ENCODE measurements around the gene NCAM1. TPM values are rescaled to one million over a fixed set of nuclear protein-coding genes. Genes with fewer than 3 reads are reported as not detected.

Gene NCAM1
- total and polyA plus RNA-seq, 2 of the 13 experiments (the other 11 are each of a cell fraction or from before 2014, with no cell fraction given) = 0.05 TPM; not detected in 1

DNA sequence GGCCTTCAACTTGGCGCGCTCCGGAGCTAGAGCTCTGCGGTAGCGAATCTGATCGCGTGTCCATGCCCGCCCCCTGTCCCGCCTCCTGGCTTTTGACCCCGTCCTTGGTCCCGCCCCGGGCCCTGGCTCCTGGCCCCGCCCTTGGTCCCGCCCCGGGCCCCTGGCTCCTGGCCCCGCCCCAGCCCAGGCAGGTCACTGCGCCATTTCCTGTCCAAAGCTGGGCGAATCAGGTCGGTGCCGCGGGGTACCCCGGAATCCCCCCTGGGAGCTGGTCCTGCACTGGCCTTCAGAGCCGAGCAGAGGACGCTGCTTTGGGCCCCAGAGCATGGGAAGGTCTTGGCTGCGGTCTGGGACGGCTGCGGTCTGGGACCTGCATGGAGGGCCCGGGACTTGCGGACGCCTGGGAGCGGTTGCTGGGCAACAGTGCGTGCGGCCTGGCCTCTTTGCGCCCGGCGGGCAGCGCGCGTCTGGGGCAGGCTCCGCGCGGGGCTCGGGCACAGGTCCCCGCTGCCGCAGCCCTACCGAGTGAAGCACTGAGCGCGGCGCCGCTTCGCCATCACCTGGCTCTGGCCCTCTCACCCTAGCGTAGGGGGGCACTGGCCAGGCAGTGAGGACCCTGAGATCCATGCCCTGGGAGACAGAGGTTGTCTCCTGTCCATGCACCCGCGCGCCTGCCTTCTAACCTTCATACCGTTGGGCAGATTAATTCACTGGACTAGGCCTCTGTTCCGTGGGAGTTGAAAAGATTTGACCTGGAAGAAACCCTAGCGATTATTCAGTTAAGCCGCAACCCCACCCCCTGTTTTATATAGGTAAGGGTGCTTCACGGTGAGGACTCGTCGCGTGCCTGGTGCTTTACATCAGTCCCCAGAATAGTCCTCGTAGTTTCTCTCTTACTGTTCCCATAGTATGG is 353.4 kb downstream of the NCAM1 start, which contains the start of gene TTC12 (continued):
- TF ChIP-seq MIER3 (CRISPR knock-in tag; IDR thresholded peaks at IDR 0.05; ENCODE audit: borderline replicate concordance) (no peak), SMARCC2 (IDR thresholded peaks at IDR 0.05) (no peak), SRSF1 (optimal IDR thresholded peaks at IDR 0.05; ENCODE audit: low read depth, low read length) (no peak), ZNF775 (CRISPR knock-in tag; IDR thresholded peaks at IDR 0.05; ENCODE audit: borderline replicate concordance) (no peak), DPF2 (CRISPR knock-in tag; IDR thresholded peaks at IDR 0.05; ENCODE audit: borderline replicate concordance, low read depth) (no peak), SP4 (CRISPR knock-in tag; IDR thresholded peaks at IDR 0.05) (0 out of 2 replicates have a peak, but pooled peaks have one; percentile 48), ZNF577 (CRISPR knock-in tag; IDR thresholded peaks at IDR 0.05; ENCODE audit: borderline replicate concordance, low read depth) (no peak), SNAPC2 (CRISPR knock-in tag; IDR thresholded peaks at IDR 0.05) (no peak), RFX5 (IDR thresholded peaks at IDR 0.05; ENCODE audit: low read depth, low read length) (no peak), ZSCAN12 (CRISPR knock-in tag; IDR thresholded peaks at IDR 0.05) (no peak; the same call in 1 of the 2 replicates), SMAD1 (CRISPR knock-in tag; IDR thresholded peaks at IDR 0.05; ENCODE audit: borderline replicate concordance, low read depth) (no peak; the same call in 1 of the 2 replicates), MYNN (CRISPR knock-in tag; IDR thresholded peaks at IDR 0.05; ENCODE audit: low read depth) (0 out of 2 replicates have a peak, but pooled peaks have one; percentile 74), KMT2A (CRISPR knock-in tag; IDR thresholded peaks at IDR 0.05) (peak; percentile 89; the same call in 1 of the 2 replicates), MLLT10 (CRISPR knock-in tag; IDR thresholded peaks at IDR 0.05) (no peak), HES4 (CRISPR knock-in tag; IDR thresholded peaks at IDR 0.05; ENCODE audit: borderline replicate concordance) (0 out of 2 replicates have a peak, but pooled peaks have one; percentile 52)
- TF ChIP-seq, protein P1, sequence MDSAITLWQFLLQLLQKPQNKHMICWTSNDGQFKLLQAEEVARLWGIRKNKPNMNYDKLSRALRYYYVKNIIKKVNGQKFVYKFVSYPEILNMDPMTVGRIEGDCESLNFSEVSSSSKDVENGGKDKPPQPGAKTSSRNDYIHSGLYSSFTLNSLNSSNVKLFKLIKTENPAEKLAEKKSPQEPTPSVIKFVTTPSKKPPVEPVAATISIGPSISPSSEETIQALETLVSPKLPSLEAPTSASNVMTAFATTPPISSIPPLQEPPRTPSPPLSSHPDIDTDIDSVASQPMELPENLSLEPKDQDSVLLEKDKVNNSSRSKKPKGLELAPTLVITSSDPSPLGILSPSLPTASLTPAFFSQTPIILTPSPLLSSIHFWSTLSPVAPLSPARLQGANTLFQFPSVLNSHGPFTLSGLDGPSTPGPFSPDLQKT (CRISPR knock-in tag; IDR thresholded peaks at IDR 0.05; ENCODE audit: borderline replicate concordance) = no peak
- TF ChIP-seq, protein P2, sequence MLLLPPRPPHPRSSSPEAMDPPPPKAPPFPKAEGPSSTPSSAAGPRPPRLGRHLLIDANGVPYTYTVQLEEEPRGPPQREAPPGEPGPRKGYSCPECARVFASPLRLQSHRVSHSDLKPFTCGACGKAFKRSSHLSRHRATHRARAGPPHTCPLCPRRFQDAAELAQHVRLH (CRISPR knock-in tag; IDR thresholded peaks at IDR 0.05; ENCODE audit: borderline replicate concordance, low read depth) = peak; percentile 24
- TF ChIP-seq, protein P3, sequence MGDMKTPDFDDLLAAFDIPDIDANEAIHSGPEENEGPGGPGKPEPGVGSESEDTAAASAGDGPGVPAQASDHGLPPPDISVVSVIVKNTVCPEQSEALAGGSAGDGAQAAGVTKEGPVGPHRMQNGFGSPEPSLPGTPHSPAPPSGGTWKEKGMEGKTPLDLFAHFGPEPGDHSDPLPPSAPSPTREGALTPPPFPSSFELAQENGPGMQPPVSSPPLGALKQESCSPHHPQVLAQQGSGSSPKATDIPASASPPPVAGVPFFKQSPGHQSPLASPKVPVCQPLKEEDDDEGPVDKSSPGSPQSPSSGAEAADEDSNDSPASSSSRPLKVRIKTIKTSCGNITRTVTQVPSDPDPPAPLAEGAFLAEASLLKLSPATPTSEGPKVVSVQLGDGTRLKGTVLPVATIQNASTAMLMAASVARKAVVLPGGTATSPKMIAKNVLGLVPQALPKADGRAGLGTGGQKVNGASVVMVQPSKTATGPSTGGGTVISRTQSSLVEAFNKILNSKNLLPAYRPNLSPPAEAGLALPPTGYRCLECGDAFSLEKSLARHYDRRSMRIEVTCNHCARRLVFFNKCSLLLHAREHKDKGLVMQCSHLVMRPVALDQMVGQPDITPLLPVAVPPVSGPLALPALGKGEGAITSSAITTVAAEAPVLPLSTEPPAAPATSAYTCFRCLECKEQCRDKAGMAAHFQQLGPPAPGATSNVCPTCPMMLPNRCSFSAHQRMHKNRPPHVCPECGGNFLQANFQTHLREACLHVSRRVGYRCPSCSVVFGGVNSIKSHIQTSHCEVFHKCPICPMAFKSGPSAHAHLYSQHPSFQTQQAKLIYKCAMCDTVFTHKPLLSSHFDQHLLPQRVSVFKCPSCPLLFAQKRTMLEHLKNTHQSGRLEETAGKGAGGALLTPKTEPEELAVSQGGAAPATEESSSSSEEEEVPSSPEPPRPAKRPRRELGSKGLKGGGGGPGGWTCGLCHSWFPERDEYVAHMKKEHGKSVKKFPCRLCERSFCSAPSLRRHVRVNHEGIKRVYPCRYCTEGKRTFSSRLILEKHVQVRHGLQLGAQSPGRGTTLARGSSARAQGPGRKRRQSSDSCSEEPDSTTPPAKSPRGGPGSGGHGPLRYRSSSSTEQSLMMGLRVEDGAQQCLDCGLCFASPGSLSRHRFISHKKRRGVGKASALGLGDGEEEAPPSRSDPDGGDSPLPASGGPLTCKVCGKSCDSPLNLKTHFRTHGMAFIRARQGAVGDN (CRISPR knock-in tag; IDR thresholded peaks at IDR 0.05) = peak; percentile 87
- TF ChIP-seq, protein P4, sequence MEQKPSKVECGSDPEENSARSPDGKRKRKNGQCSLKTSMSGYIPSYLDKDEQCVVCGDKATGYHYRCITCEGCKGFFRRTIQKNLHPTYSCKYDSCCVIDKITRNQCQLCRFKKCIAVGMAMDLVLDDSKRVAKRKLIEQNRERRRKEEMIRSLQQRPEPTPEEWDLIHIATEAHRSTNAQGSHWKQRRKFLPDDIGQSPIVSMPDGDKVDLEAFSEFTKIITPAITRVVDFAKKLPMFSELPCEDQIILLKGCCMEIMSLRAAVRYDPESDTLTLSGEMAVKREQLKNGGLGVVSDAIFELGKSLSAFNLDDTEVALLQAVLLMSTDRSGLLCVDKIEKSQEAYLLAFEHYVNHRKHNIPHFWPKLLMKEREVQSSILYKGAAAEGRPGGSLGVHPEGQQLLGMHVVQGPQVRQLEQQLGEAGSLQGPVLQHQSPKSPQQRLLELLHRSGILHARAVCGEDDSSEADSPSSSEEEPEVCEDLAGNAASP (CRISPR knock-in tag; IDR thresholded peaks at IDR 0.05; ENCODE audit: borderline replicate concordance) = no peak
- TF ChIP-seq, protein P5, sequence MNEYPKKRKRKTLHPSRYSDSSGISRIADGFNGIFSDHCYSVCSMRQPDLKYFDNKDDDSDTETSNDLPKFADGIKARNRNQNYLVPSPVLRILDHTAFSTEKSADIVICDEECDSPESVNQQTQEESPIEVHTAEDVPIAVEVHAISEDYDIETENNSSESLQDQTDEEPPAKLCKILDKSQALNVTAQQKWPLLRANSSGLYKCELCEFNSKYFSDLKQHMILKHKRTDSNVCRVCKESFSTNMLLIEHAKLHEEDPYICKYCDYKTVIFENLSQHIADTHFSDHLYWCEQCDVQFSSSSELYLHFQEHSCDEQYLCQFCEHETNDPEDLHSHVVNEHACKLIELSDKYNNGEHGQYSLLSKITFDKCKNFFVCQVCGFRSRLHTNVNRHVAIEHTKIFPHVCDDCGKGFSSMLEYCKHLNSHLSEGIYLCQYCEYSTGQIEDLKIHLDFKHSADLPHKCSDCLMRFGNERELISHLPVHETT (CRISPR knock-in tag; conservative IDR thresholded peaks at IDR 0.05) = no peak; the same call in 1 of the 2 replicates
